GM21423 (cell line): ENCODE measurements around the gene BRI3.
"Not testable (repeated sequence)": the region's sequence is repeated elsewhere in the genome, so short reads cannot be mapped to it uniquely, and the experiment has no call there.

Source experiments
- ATAC-seq: cut with Tn5 transposase; IDR thresholded peaks from one replicate; pipeline ENCODE4 v1.9.1; 2021; ENCODE audit warnings: mild to moderate bottlenecking, moderate library complexity; ENCODE audit not compliant: unreplicated experiment

Gene BRI3

DNA sequence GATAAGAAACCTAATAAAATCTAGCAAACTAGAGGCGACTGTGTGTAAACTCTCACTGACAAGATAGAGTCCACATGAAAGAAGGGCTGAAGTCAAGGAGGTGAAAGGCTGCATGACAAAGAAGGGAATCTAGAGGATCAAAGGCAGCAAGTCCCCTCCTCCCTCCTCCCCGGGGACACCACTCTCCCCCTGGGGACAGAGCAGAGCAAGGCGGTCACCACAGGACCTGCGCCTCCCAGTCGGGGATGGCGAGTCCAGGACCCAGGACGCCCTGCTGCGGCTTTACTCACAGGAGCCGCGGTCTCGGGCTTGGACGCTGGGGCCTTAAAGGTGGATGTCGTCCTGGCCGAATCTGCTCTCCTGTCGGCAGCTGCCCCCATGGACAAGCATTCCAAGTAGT, 22.4 kb downstream of the BRI3 start:
- no peak for ATAC-seq

DNA sequence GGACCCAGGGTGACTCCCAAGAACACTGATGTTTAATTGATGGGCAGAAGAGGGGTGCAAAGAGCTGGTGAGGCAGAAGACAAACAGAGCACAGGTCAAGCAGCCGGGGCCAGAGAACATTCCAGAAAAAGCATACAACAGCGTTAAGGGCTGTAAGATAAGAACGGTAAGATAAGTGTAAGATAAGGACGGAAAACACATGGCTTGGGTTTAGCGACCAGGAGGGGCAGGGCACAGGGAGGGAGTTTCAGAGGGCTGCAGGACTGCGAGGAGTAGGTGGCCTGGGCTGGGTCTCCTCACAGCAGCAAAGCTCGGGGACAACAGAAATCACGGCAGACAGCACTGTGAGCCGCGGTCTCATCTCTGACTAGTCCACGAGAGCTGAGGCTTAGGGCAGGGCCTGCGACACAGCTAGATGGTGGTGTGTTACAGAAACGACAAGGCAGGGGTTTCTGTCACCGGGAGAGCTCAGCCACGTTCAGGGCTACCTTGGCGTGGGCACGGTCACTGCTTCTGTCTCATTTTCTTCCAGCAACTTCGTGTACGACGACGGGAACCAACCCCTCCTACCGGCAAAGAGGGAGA, 24.6 kb downstream of the BRI3 start:
- no peak for ATAC-seq

DNA sequence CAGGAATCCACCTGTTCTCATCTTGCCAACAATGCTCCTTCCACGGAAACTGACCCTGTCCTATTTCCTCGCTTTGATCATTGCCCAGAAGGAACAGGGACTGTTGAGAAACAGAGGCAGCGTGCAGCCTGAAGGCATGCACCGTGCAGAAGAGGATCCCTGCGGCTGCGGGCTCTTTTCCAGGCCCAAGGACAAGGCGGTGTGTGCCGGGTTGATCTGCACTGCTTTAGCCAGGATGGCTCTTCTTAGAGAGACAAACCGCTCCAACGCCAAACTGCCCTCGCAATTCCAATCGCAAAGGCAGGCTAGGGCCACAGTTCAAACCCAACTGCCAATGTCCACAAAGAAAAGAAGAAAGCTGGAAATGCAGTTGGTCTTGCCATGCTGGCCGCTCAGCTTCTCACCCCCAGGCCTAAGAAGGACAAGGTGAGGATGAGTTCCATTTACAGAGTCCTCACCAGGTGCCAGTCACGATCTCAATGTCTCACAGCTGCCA, 26.5 kb downstream of the BRI3 start:
- ATAC-seq = no peak

DNA sequence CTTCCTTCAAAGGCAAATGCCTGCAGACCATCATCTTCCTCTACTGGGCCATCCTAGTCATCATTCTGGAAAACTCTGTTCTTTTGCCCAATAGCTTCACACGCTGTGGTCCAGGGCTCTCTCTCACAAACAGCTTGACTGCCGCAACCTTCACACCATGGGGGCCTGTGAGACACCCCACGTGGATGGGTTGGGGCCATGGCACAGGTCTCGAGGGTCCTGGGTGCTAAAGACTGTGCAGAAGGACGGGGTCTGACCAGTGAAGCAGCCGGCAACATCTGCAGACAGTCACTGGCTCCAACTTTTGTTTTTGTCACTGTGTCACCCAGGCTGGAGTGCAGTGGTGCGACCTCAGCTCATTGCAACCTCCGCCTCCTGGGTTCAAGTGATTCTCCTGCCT, 28.1 kb downstream of the BRI3 start:
- ATAC-seq = no peak

DNA sequence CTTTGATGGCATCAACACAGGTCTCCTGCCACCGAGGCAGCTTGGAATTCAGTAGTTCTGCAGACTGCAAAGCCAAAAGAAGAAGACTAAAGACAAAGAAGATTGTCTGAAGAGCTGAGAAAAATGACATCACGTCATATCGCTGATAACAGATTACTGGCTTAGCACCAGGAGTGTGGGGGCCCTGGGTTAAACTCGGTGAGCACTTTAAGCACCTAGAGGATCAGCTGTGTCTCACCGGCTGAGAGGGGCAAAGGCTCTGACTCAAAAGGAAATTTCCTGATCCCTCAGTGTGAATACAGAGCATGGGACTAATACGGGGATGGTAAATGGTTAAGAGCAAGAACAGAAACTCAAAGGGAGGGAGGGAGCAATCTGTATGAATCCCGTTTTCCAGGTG, 30.7 kb downstream of the BRI3 start:
- ATAC-seq = no peak

DNA sequence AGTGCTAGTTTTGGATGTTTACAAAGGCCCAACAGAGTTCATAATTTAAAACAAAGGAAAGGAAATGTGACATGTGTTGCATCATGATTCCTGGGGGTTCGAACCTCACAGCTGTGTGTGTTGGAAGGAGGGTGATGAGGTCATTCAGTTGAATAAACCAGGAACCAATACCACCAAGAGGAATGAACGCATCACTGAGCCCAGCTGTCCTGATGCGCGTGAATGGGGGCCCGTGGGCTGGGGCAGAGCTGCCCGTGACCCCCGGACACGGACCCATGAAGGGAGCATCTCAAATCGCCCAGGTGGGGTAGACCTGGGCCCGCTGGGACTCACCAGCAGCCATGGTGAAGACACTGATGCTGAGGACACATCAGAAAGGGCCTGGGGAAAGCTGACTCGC, 33.0 kb downstream of the BRI3 start:
- ATAC-seq = no peak

DNA sequence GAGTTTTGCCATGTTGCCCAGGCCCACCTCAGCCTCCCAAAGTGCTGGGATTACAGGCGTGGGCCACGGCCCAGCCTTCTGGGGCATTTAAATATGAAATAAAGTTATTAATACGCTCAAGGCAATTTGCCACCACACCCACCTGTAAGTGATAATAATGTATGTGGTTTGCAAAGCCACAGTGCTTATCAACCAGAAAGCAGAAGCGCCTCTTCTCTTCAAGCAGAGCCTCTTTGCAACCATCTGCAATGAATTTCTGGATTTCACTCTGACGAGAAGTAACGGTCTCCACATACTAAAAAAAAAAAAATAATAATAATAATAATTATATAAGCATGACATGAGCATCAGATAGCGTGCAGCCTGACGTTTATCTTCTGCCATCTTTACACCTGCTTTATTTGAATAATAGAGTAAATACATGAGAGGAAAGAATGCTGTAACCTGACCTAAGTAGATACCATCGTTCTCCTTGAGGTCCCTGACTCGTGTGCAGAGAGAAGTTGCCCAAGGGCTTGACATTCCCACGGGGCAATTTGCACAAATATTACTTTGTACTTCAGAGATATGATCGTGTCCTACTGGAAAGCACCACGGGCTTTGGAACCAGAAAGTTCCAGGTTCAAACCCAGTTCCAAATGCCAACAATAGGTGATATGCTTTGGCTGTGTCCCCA, 34.0 kb downstream of the BRI3 start:
- ATAC-seq = peak; percentile 66

DNA sequence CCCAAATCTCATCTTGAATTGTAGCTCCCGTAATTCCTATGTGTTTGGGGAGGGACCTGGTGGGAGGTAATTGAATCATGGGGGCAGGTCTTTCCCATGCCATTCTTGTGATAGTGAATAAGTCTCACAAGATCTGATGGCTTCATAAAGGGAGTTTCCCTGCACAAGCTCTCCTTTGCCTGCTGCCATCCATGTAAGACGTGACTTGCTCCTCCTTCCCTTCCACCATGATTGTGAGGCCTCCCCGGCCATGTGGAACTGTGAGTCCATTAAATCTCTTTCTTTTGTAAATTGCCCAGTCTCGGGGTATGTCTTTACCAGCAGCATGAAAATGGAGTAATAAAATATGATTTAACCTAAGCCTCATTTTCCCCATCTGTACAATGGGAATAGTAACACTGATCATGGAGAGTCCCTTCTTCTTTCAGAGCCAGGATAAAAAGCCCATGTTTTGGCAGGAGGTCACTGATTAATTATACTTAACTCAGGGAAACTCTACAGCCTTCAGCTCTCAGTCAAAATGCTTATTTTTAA, 34.6 kb downstream of the BRI3 start:
- not testable (repeated sequence) for ATAC-seq

DNA sequence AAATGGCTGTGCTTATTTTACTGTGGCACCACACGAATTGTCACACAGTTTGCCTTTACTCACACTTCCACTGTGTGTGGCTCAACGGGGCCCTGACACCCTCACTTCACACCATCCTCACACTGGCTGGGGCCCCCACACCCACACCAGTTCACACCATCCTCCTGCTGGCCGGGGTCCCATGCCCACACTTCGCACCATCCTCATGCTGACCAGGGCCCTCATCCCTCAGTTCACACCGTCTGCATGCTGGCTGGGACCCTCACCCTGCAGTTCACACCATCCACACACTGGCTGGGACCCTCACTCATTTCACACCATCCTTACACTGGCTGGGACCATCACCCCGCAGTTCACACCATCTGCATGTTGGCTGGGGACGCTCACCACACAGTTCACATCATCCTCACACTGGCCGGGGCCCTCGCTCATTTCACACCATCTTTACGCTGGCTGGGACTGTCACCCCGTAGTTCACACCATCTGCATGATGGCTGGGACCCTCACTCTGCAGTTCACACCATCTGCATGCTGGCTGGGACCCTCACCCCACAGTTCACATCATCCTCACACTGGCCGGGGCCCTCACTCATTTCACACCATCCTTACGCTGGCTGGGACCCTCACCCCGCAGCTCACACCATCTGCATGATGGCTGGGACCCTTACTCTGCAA, 36.0 kb downstream of the BRI3 start:
- ATAC-seq = no peak

DNA sequence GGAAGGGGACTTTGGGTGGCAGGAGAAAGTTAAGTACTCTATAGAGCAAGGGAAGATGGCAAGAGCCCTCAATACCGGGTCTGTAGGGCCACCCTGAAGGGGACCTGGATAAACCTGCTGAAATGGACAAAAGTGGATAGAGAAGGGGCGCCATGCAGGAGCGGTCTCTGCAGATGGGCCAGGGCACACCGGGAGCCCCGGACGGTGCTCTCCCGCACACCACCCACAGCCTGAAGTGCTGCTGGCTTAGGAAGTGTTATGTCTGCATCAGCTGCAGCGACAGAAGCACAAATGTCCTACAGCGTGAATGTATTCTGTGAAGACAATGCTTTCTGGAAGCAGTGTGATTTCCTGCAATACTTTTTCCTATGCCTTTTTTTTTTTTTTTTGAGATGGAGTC, 37.7 kb downstream of the BRI3 start:
- ATAC-seq = no peak

DNA sequence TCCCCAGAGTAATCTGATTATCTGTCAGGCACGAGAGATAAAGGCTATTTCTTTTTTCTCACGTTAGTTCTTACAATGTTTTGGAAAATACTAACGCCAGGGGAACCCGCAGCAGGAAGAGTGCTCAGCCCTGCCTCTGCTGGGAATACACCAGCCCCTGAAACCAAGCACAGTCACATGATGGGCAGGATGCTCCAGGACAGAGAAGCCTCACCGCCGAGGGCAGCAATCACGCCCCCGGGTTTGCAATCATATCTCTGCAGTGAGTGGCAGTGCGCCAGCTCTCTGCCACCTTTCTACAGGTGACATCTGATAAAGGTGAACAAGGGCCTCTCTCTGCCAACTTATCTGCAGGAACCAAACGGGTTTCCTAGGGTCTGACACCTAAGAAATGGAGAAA, 39.8 kb downstream of the BRI3 start:
- no peak for ATAC-seq

DNA sequence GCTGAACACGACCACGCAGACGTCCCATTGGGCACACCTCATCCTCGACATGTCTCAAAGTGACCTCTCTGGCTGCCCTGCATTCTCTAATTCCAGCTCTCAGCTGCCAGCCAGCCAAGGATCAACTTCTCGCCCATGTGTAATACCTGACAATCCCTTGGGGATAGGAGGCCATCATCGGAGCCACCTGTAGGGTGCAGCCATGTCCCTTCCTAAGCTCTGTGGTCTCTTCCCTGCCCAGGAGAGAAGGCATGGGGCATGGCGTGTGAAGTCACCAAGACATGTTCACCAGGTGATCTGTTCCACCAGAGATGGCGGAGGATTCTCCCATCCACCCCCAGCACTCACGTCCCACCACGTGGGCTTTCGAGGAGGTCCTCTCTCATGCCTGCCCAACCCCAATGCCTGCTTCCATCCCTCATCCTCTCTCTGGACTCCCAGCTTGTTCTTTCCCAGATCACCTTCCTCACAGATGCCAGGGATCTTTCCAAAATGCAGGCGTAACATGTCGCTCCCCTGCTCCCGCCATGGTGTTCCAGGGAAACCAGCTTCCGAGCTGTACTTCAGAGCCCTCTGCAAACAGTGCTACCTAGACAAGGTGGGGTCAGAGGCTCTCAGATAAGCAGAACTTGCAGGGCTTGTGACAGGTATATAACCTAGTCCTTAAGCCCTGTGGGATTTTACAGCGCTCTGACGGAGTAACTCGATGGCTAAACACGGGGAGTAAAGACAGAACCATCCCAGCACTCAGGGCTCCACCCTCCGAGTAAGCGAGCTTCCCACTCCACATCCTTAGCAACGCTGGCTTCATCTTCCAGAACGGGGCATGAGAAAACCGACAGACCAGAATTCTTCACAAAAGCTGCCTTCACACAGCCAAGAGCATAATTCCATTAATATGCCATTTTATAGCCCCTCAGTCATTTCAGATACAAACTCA, 41.1 kb downstream of the BRI3 start:
- ATAC-seq = no peak

DNA sequence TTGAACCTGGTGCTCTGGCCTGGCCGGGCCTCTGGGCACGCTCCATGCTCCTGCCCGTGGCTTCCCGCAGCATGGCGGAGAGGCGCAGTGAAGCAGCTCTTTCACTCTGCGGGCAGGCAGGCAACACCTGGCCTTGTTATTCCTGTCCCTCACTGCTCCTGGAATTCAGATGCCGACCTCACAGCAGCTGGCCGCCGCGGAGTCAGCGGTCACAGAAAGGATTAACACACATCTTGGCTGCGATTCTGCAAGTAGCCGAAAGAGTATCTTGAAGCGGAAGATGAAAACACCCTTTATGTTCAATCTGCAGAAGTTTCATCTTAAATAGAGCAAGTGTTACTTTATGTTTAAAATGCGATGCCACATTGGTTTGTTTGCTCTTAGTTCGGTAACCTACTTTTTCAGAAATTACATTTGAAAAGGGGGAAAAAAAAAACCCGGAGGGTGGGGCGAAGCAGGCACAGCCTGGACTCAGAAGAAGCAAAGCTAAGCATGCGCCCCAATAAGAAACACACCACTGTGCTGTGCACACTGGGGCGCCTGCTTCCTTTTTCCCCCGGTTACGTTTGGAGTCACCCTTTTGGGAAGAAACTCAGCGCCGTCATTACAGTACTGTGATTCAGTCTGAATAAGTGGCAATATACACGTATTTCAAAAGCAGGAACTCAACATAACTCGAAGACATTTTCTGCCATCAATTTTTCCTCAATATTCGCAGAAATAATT, 42.3 kb downstream of the BRI3 start:
- no peak for ATAC-seq

DNA sequence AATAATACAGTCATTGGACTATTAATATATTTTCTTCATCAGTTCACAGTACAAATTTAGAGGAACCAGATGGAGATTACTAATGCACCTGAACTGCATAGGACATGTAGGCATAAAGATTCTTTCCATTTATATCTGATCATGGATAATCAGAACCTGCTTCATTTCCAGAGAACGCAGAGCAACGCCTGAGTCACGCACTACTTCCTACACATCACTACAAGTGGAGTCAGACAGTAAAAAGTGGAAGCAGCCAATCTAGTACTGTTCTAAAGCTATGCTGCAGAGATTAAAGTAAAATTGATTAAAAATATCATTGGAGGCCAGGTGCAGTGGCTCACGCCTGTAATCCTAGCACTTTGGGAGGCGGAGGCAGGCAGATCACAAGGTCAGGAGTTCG, 43.3 kb downstream of the BRI3 start:
- ATAC-seq = no peak

DNA sequence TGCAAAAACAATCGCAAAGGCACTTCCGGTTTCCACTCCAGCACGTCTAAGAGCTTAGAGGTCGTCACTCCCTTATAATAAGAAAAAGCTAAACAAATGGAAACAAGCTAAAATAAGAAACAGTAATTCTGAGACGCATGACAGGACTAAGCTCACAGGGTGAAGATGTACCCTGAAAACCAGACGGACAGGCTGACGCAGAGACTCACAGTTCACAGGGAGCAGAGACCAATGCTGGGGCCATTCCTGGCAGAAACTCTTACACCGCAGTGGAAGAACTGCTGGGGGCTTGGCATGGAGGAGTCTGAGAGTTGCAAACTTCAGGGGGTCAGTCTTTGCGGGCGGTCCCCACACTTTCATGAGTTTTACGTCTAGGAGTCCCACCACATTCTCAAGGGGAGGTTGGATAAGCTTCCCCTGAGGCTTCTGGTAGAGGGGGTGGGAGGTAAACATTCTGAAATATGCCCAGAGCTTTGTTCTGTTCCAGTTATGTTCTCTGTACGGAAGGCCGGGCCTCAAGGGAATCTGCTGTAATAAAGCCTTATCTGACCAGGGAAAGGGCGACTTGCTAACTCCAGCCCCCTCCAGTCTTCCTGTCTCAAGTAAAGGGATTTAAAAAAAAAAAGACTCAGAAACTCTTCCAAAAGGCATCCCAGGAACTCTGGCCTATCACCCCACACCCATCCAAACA, 47.8 kb downstream of the BRI3 start:
- ATAC-seq = no peak

DNA sequence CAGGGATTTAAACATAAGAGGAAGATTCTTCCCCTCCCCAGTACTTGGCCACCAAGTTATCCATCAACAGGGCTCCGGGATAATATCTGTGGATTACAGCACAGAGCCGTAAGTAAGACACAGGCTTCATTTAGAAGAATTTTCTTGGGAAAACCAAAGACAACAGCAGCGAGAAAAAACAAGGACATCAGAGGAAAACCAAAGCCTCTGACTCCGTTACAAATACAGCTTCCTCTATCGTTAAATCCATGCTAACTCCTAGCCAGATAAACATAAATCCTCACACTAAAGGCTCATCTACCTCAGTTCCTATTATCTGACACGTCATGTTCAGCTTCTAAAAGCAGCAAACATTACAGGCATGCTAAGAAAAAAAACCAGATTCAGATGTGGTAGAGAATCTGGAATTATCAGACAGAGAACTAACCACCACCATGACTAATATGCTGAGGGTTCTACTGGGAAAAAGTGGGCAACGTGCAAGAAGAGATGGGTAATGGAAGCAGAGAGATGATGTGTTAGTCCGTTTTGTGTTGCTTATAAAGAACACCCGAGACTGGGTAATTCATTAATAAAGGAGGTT, 48.4 kb downstream of the BRI3 start:
- no peak for ATAC-seq

DNA sequence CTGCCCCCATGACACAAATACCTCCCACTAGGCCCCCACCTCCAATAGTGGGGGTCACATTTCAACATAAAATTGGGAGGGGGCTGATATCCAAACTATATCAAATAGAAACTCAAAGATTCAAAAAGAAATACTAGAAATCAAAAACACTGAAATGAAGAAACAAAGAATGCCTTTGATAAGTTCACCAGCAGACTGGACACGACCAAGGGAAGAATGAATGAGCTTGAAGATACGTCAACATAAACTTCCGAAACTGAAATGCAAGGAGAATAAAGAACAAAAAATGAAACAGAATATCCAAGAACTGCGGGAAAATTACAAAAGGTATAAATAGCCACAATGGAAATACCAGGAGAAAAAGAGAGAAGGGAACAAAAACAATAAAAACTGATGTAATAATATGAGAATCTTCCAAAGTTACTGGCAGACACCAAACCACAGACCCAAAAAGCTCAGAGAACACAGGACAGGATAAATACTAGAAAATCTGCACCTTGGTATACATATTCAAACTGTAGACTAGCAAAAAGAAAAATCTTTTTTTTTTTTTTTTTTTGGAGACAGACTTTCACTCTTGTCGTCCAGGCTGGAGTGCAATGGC, 49.5 kb downstream of the BRI3 start:
- ATAC-seq = no peak

DNA sequence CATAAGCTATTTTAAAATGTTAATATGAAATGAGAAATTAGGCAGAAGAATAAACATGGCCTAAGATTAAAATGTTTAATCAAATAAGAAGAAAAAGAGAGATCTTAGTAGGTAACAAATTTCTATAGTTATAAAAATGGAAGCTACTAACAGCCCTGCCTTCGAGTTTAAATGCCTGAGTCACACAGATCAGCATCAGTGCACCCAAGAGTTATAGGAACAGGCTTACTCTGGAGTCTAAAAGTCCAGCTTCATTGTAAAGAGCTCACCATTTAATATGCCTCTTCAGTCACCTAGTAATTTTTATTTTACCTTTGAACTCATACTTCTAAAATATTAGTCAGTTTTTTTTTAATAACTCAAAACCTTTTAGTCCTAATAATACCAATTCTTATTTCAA, 52.6 kb downstream of the BRI3 start:
- ATAC-seq = no peak

DNA sequence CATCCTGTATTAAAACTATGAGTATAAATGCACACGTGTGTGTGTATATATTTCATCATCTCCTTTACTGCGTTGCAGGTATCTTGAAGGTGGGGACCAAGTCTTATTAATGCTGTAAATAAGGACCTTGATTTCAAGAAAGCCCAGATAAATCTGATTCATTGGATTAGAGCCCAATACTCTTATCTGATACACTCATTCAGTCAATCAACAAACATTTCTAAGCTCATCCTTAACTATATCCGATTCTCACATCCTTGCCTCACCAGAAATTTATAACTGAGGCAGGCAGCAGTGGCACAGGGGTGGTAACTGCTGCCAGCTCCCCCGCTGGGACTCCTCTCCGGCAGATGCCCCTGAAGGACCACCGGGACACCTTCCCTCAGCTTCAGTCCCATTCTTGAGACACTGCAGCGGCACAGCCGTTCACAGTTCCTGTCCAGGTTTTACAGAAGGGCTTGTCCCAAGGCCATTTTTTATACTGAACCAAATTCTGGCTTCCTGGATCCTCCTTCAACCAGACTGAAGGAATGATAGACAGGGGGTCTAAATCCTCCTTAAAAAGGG, 54.0 kb downstream of the BRI3 start:
- no peak for ATAC-seq
